GM18951 (cell line): ENCODE results near the gene PPM1E.
"Not testable (repeated sequence)": the region's sequence is repeated elsewhere in the genome, so short reads cannot be mapped to it uniquely, and the experiment has no call there.

Experiments
- POLR2A ChIP-seq: IDR thresholded peaks from 4 replicates; pipeline ENCODE4 v1.6.1; 2011; ENCODE audit warnings: mild to moderate bottlenecking; ENCODE audit not compliant: insufficient read length, insufficient read depth; ENCODE audit errors: extremely low read depth
- in situ Hi-C: fragments of 300-500 bp; cut with MboI; formaldehyde crosslinking; loops from one replicate; pipeline ENCODE4 v1.12.0; 2022; ENCODE audit warnings: low sequenced_read_pairs, mixed read lengths, inconsistent platforms; ENCODE audit not compliant: unreplicated experiment

PPM1E gene

GRCh38 chr17:58789831-58790230, 34.2 kb downstream of the PPM1E start:
- no peak for TF ChIP-seq POLR2A
- in situ Hi-C loops = no loop called here

GRCh38 chr17:58794508-58794907, 38.9 kb downstream of the PPM1E start:
- in situ Hi-C loops = not testable (repeated sequence)

- no peak for TF ChIP-seq POLR2A
- in situ Hi-C loops = no loop called here
Observed at GRCh38 chr17:58802188-58802587, 46.5 kb downstream of the PPM1E start.

- in situ Hi-C loops = no loop called here
Observed at GRCh38 chr17:58806046-58806445, 50.4 kb downstream of the PPM1E start.

GRCh38 chr17:58808609-58809563, 53.2 kb downstream of the PPM1E start:
- TF ChIP-seq POLR2A = no peak
- in situ Hi-C loops = no loop called here

More at GRCh38 chr17:58806046-58806445, 50.4 kb downstream of the PPM1E start:
- TF ChIP-seq POLR2A = no peak

GRCh38 chr17:58809564-58809936, 53.9 kb downstream of the PPM1E start:
- in situ Hi-C loops = no loop called here
- no peak for TF ChIP-seq POLR2A

GRCh38 chr17:58811290-58811689, 55.6 kb downstream of the PPM1E start:
- in situ Hi-C loops = no loop called here
- no peak for TF ChIP-seq POLR2A

- in situ Hi-C loops = no loop called here
- TF ChIP-seq POLR2A = no peak
Observed at GRCh38 chr17:58813712-58814111, 58.1 kb downstream of the PPM1E start.

GRCh38 chr17:58818654-58819053, 63.0 kb downstream of the PPM1E start:
- in situ Hi-C loops = no loop called here

GRCh38 chr17:58822148-58823050, 66.7 kb downstream of the PPM1E start:
- TF ChIP-seq POLR2A = no peak
- in situ Hi-C loops = no loop called here

More at GRCh38 chr17:58818654-58819053, 63.0 kb downstream of the PPM1E start:
- TF ChIP-seq POLR2A = no peak

GRCh38 chr17:58823051-58823525, 67.4 kb downstream of the PPM1E start:
- TF ChIP-seq POLR2A = no peak
- in situ Hi-C loops = no loop called here

GRCh38 chr17:58829172-58829637, 73.6 kb downstream of the PPM1E start:
- in situ Hi-C loops = no loop called here
- no peak for TF ChIP-seq POLR2A

GRCh38 chr17:58831780-58832179, 76.1 kb downstream of the PPM1E start:
- no peak for TF ChIP-seq POLR2A
- in situ Hi-C loops = no loop called here
